Measurements from ENCODE around the gene DPYD.

DNA sequence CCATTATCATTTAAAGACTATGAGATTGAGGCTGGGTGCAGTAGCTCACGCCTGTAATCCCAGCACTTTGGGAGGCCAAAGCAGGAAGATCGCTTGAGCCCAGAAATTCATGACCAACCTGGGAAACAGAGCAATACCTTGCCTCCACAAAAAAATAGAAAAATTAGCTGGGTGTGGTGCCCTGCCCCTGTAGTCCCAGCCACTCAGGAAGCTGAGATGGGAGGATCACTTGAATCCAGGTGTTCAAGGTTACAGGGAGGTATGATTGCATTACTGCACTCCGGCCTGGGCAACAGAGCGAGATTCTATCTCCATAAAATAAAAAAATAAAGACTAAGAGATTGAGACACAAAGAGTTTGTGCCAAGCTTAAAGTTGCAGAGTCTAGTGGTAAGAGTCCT lies 537.0 kb downstream of the DPYD start:
- TF ChIP-seq, protein P1, sequence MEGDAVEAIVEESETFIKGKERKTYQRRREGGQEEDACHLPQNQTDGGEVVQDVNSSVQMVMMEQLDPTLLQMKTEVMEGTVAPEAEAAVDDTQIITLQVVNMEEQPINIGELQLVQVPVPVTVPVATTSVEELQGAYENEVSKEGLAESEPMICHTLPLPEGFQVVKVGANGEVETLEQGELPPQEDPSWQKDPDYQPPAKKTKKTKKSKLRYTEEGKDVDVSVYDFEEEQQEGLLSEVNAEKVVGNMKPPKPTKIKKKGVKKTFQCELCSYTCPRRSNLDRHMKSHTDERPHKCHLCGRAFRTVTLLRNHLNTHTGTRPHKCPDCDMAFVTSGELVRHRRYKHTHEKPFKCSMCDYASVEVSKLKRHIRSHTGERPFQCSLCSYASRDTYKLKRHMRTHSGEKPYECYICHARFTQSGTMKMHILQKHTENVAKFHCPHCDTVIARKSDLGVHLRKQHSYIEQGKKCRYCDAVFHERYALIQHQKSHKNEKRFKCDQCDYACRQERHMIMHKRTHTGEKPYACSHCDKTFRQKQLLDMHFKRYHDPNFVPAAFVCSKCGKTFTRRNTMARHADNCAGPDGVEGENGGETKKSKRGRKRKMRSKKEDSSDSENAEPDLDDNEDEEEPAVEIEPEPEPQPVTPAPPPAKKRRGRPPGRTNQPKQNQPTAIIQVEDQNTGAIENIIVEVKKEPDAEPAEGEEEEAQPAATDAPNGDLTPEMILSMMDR (IDR thresholded peaks at IDR 0.05): no peak
- no peak for TF ChIP-seq POLR2A (IDR thresholded peaks at IDR 0.05)

Measured in tibial nerve (tissue), 3 donors.